Endothelial cell of umbilical vein (primary cell): ENCODE data around the gene ORAI3. TPM values are rescaled to one million over a fixed set of nuclear protein-coding genes. Genes with fewer than 3 reads are reported as not detected.

Experiments used
- BruUV-seq: library from RNA; stranded (reverse); fragments of 400-500 nt; replicated peaks from 2 replicates; lab custom pipeline; 2021; lab: Mats Ljungman, UMichigan
- CTCF ChIA-PET: fragments of 300-600, 350-600 bp; sonication (Branson Sonifier 250); formaldehyde crosslinking; loops from one replicate; lab custom pipeline; 2021; ENCODE audit warnings: antibody characterized with exemption, inconsistent platforms; lab: Charles Lee
- POLR2A ChIA-PET: fragments of 300-600, 350-600 bp; sonication (Branson Sonifier 250); formaldehyde crosslinking; loops from one replicate; lab custom pipeline; 2021; ENCODE audit warnings: antibody characterized with exemption, inconsistent platforms; lab: Charles Lee
- DNase-seq: peaks from one replicate; pipeline ENCODE4 v3.0.0-alpha.2; 2011; ENCODE audit warnings: low read depth, low spot score
- FAIRE-seq: peaks from 2 replicates; lab custom pipeline; 2011; peaks lifted over from hg19 to GRCh38; lab: Jason Lieb, UNC
- H2AFZ ChIP-seq: 2 replicates; pipeline ENCODE4 v1.6.0; 2012; ENCODE audit warnings: low read depth, low read length, control low read depth, inconsistent platforms
- H3K27ac ChIP-seq: 2 replicates; pipeline ENCODE4 v1.5.1; 2011; ENCODE audit warnings: low read depth, mild to moderate bottlenecking, control low read depth, low read length, moderate library complexity; ENCODE audit not compliant: insufficient read depth
- H3K27me3 ChIP-seq, 2 experiments: 2 replicates each; pipeline versions ENCODE4 v1.6.0 to v1.6.1; 2011; ENCODE audit warnings: low read length in 2 of 2, mixed read lengths in 1 of 2; ENCODE audit not compliant: control insufficient read depth in 2 of 2, insufficient read depth in 2 of 2
- H3K36me3 ChIP-seq, 2 experiments: 2 replicates in 1 of 2; 3 replicates in 1 of 2; pipeline ENCODE4 v1.5.1; 2011; ENCODE audit warnings: low read length in 2 of 2, mild to moderate bottlenecking in 1 of 2, moderate library complexity in 1 of 2; ENCODE audit not compliant: control insufficient read depth in 2 of 2, insufficient read depth in 2 of 2; ENCODE audit errors: extremely low read depth in 1 of 2
- H3K4me1 ChIP-seq: 3 replicates; pipeline ENCODE4 v1.5.1; 2011; ENCODE audit warnings: mild to moderate bottlenecking, low read length; ENCODE audit not compliant: control insufficient read depth, insufficient read depth; ENCODE audit errors: extremely low read depth
- H3K4me2 ChIP-seq: 2 replicates; pipeline ENCODE4 v1.6.1; 2011; ENCODE audit warnings: low read length, control low read depth, mixed read lengths; ENCODE audit not compliant: insufficient read depth
- H3K4me3 ChIP-seq, 3 experiments: fragments of 200-600 bp in 1 of 3; sonication (generic), shearing (Covaris generic) in 1 of 3; replicated peaks in 1 of 3; 2 replicates each; pipeline ENCODE4 v1.5.1; 2011 to 2016; ENCODE audit warnings: control low read depth in 3 of 3, low read length in 3 of 3, mild to moderate bottlenecking in 2 of 3, inconsistent platforms in 1 of 3, low read depth in 1 of 3, moderate library complexity in 1 of 3; ENCODE audit not compliant: insufficient read depth in 1 of 3
- H3K79me2 ChIP-seq: 2 replicates; pipeline ENCODE4 v1.6.0; 2012; ENCODE audit warnings: low read length, inconsistent platforms; ENCODE audit not compliant: control insufficient read depth, insufficient read depth
- H3K9ac ChIP-seq: replicated peaks from 2 replicates; pipeline ENCODE3; 2011; ENCODE audit warnings: low read length, control low read depth; ENCODE audit not compliant: insufficient read depth; ENCODE audit errors: extremely low read depth
- H3K9me1 ChIP-seq: replicated peaks from 3 replicates; pipeline ENCODE4 v1.6.0; 2011; ENCODE audit warnings: mild to moderate bottlenecking, low read length; ENCODE audit not compliant: control insufficient read depth, insufficient read depth; ENCODE audit errors: extremely low read depth
- H3K9me3 ChIP-seq: replicated peaks from 2 replicates; pipeline ENCODE4 v1.5.1; 2012; ENCODE audit warnings: low read length, inconsistent platforms; ENCODE audit not compliant: control insufficient read depth, insufficient read depth
- H4K20me1 ChIP-seq: replicated peaks from 2 replicates; pipeline ENCODE3; 2011; ENCODE audit warnings: mild to moderate bottlenecking, low read length; ENCODE audit not compliant: control insufficient read depth, insufficient read depth; ENCODE audit errors: extremely low read depth
- CTCF ChIP-seq, 2 donors: IDR thresholded peaks; 1 replicate in 1 of 2; 2 replicates in 1 of 2; pipeline ENCODE4 v1.5.1; 2011; ENCODE audit warnings: low read length in 2 of 2, mild to moderate bottlenecking in 2 of 2, moderate library complexity in 2 of 2, control low read depth in 1 of 2, inconsistent platforms in 1 of 2, low read depth in 1 of 2; ENCODE audit not compliant: insufficient read depth in 1 of 2; ENCODE audit errors: extremely low read depth in 1 of 2
- MYC ChIP-seq: IDR thresholded peaks from one replicate; pipeline ENCODE4 v1.6.1; 2011; ENCODE audit warnings: mild to moderate bottlenecking, low read depth, low read length
- POLR2A ChIP-seq: IDR thresholded peaks from 2 replicates; pipeline ENCODE4 v1.6.1; 2012; ENCODE audit warnings: low read depth, mild to moderate bottlenecking, control low read depth, low read length
- POLR2AphosphoS5 ChIP-seq: IDR thresholded peaks from 2 replicates; pipeline ENCODE4 v1.6.1; 2012; ENCODE audit warnings: low read depth, mild to moderate bottlenecking, control low read depth, low read length, moderate library complexity; ENCODE audit not compliant: insufficient read depth
- dilution Hi-C: fragments of 300-500 bp; cut with MboI; formaldehyde crosslinking; loops from one replicate; pipeline ENCODE4 v1.15.0; 2019; ENCODE audit warnings: low sequenced_read_pairs; ENCODE audit not compliant: extremely low pct_ligation_motif_present
- intact Hi-C: fragments of 100-400 bp; cut with micrococcal nuclease; formaldehyde crosslinking; loops from one replicate; pipeline ENCODE4 v1.10.0; 2022
- polyA plus RNA-seq, 4 experiments: library from polyadenylated mRNA; depleted of rRNA in 3 of 4; stranded (reverse) in 3 of 4; unstranded in 1 of 4; fragments of >200 nt; gene quantifications; 2 replicates each; pipeline versions ENCODE4 v1.2.1 to v1.2.3, GENCODE V29; 2011 to 2012; ENCODE audit warnings: missing spikeins in 1 of 4
- small RNA-seq: library from RNA; depleted of rRNA; stranded (forward); fragments of <200 nt; gene quantifications from one replicate; pipeline ENCODE3, GENCODE V24; 2012; ENCODE audit warnings: low replicate concordance, low read depth; ENCODE audit not compliant: insufficient read depth, insufficient read length
- total RNA-seq: library from RNA; stranded (reverse); gene quantifications from 2 replicates; pipeline ENCODE4 v1.2.3, GENCODE V29; 2021

The ORAI3 gene
- total and polyA plus RNA-seq, 2 donors (not counting 3 experiments of a cell fraction or from before 2014, with no cell fraction given): 17.6 to 25.4 TPM

DNA sequence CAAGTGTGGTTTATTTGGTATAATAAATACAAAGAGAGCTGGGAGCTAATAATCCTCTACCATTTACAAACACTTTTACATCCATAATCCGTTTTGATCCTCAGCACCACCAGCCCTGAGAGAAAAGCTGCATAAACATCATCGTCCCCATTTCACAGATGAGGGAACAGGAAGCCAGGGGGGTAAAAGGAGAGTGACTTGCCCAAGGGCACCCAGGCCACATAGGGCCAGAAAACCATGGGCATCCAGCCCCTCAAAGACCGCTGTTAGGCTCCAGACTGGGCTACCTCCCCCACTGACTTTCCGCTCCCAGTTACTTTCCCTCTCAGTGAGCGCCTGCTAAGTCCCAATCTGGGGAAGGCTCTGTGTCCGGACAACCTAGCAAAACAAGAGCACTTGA is 54.9 kb downstream of the ORAI3 start:
- Histone ChIP-seq H3K36me3 (no peaks in the 10 kb centered on the region), H4K20me1 (no peaks in the 10 kb centered on the region), H3K4me2 (no peak overlapping the region), H3K27ac (no peak overlapping the region), H3K9me1 (no peaks in the 10 kb centered on the region), H3K4me3 (no peak overlapping the region), H3K27me3 (peaks cover 2 to 3% of the 10 kb centered on the region in 2 experiments), H3K9ac (no peak overlapping the region), H3K9me3 (no peaks in the 10 kb centered on the region), H2AFZ (no peak overlapping the region), H3K4me1 (no peaks in the 10 kb centered on the region), H3K79me2 (no peaks in the 10 kb centered on the region)
- ChIA-PET CTCF (interaction anchor here (1.0 to 1.4 kb wide), 3 partner anchors 9 to 96 kb away, joined by 3 read pairs; no protein-coding TSS in a partner anchor), POLR2A (no interaction called here)
- dilution Hi-C loops (no loop called here), intact Hi-C loops (no loop called here)
- FAIRE-seq (no peak), DNase-seq (no peak)
- BruUV-seq: no TSS peak
- TF ChIP-seq MYC: no peak
- TF ChIP-seq CTCF (IDR thresholded peaks at IDR 0.05; ENCODE audit: extremely low read depth in 1 of 2, insufficient read depth in 1 of 2, low read depth in 1 of 2, low read length in 2 of 2): no peak
- no peak for TF ChIP-seq POLR2A
- TF ChIP-seq POLR2AphosphoS5: no peak

Small RNA genes within 50 kb of the gene (small RNA-seq; reads per million reads assigned to genes)
- 1.1 reads per million for gene AC135048.1

Other genes with a start within 250 kb of the ORAI3 start
- 67.6 and 77.7 TPM in 2 replicates for gene SRCAP, start 249.9 kb upstream of the ORAI3 start, total RNA-seq
- gene SRCAP, start 249.9 kb upstream of the ORAI3 start, polyA plus RNA-seq: 9.7 and 11.0 TPM in 2 replicates
- gene PHKG2, start 200.6 kb upstream of the ORAI3 start, total RNA-seq: 33.0 and 34.1 TPM in 2 replicates
- gene PHKG2, start 200.6 kb upstream of the ORAI3 start, polyA plus RNA-seq: 48.8 and 55.4 TPM in 2 replicates
- 6.5 and 7.2 TPM in 2 replicates for gene CFAP119, start 187.0 kb upstream of the ORAI3 start, total RNA-seq
- 9.5 and 13.7 TPM in 2 replicates for gene CFAP119, start 187.0 kb upstream of the ORAI3 start, polyA plus RNA-seq
- 97.0 and 102 TPM in 2 replicates for gene RNF40, start 186.7 kb upstream of the ORAI3 start, total RNA-seq
- gene RNF40, start 186.7 kb upstream of the ORAI3 start, polyA plus RNA-seq: 60.5 and 67.6 TPM in 2 replicates
- 11.2 and 11.7 TPM in 2 replicates for gene ZNF629, start 161.9 kb upstream of the ORAI3 start, total RNA-seq
- 5.2 and 5.6 TPM in 2 replicates for gene ZNF629, start 161.9 kb upstream of the ORAI3 start, polyA plus RNA-seq
- gene BCL7C, start 55.0 kb upstream of the ORAI3 start, total RNA-seq: 38.3 and 39.5 TPM in 2 replicates
- gene BCL7C, start 55.0 kb upstream of the ORAI3 start, polyA plus RNA-seq: 30.2 and 33.7 TPM in 2 replicates
- 1.4 and 1.5 TPM in 2 replicates for gene CTF1, start 52.5 kb upstream of the ORAI3 start, total RNA-seq
- 4.3 and 4.7 TPM in 2 replicates for gene CTF1, start 52.5 kb upstream of the ORAI3 start, polyA plus RNA-seq
- gene FBXL19, start 25.5 kb upstream of the ORAI3 start, total RNA-seq: 37.3 and 38.0 TPM in 2 replicates
- gene FBXL19, start 25.5 kb upstream of the ORAI3 start, polyA plus RNA-seq: 22.1 and 29.5 TPM in 2 replicates
- 21.3 and 25.6 TPM in 2 replicates for gene SETD1A, start 8.7 kb downstream of the ORAI3 start, total RNA-seq
- gene SETD1A, start 8.7 kb downstream of the ORAI3 start, polyA plus RNA-seq: 3.4 and 3.5 TPM in 2 replicates
- gene HSD3B7, start 36.1 kb downstream of the ORAI3 start, total RNA-seq: 2.9 and 3.5 TPM in 2 replicates
- 4.8 and 6.3 TPM in 2 replicates for gene HSD3B7, start 36.1 kb downstream of the ORAI3 start, polyA plus RNA-seq
- gene STX1B, start 61.6 kb downstream of the ORAI3 start, total RNA-seq: 0.07 and 0.11 TPM in 2 replicates
- gene STX1B, start 61.6 kb downstream of the ORAI3 start, polyA plus RNA-seq: 0.14 and 0.21 TPM in 2 replicates
- gene STX4, start 84.5 kb downstream of the ORAI3 start, total RNA-seq: 60.7 and 65.2 TPM in 2 replicates
- gene STX4, start 84.5 kb downstream of the ORAI3 start, polyA plus RNA-seq: 49.4 and 49.5 TPM in 2 replicates
- 11.6 and 13.3 TPM in 2 replicates for gene ZNF668, start 125.2 kb downstream of the ORAI3 start, total RNA-seq
- gene ZNF668, start 125.2 kb downstream of the ORAI3 start, polyA plus RNA-seq: 11.8 and 14.4 TPM in 2 replicates
- 13.1 and 15.9 TPM in 2 replicates for gene ZNF646, start 125.4 kb downstream of the ORAI3 start, total RNA-seq
- gene ZNF646, start 125.4 kb downstream of the ORAI3 start, polyA plus RNA-seq: 4.1 and 5.9 TPM in 2 replicates
- 2.8 and 4.5 TPM in 2 replicates for gene PRSS53, start 139.9 kb downstream of the ORAI3 start, total RNA-seq
- 3.5 and 4.6 TPM in 2 replicates for gene PRSS53, start 139.9 kb downstream of the ORAI3 start, polyA plus RNA-seq
- 91.8 and 93.5 TPM in 2 replicates for gene VKORC1, start 145.7 kb downstream of the ORAI3 start, total RNA-seq
- gene VKORC1, start 145.7 kb downstream of the ORAI3 start, polyA plus RNA-seq: 586 and 728 TPM in 2 replicates
- 56.5 and 57.8 TPM in 2 replicates for gene BCKDK, start 159.3 kb downstream of the ORAI3 start, total RNA-seq
- gene BCKDK, start 159.3 kb downstream of the ORAI3 start, polyA plus RNA-seq: 78.3 and 96.7 TPM in 2 replicates
- 42.1 and 42.8 TPM in 2 replicates for gene KAT8, start 168.6 kb downstream of the ORAI3 start, total RNA-seq
- gene KAT8, start 168.6 kb downstream of the ORAI3 start, polyA plus RNA-seq: 30.7 and 33.3 TPM in 2 replicates
- not detected in 2 replicates for gene PRSS8, start 186.7 kb downstream of the ORAI3 start, total RNA-seq
- 0.11 and 0.12 TPM in 2 replicates for gene PRSS8, start 186.7 kb downstream of the ORAI3 start, polyA plus RNA-seq
- gene PRSS36, start 201.0 kb downstream of the ORAI3 start, total RNA-seq: not detected in 2 replicates
- 0.57 and 0.73 TPM in 2 replicates for gene PRSS36, start 201.0 kb downstream of the ORAI3 start, polyA plus RNA-seq
- 569 and 574 TPM in 2 replicates for gene FUS, start 231.1 kb downstream of the ORAI3 start, total RNA-seq
- 191 and 307 TPM in 2 replicates for gene FUS, start 231.1 kb downstream of the ORAI3 start, polyA plus RNA-seq